Hepatocyte (in vitro differentiated cells): ENCODE data around the gene PTPRN.

Source experiments
- EZH2 ChIP-seq: fragments of 200-600 bp; sonication (generic); IDR thresholded peaks from 2 replicates; pipeline ENCODE4 v1.6.1; 2016; ENCODE audit warnings: antibody characterized with exemption, mild to moderate bottlenecking, borderline replicate concordance
- TF ChIP-seq, protein P1 (sequence below): fragments of 200-600 bp; sonication (generic); IDR thresholded peaks from 2 replicates; pipeline ENCODE4 v1.5.1; 2016; ENCODE audit warnings: antibody characterized with exemption, mild to moderate bottlenecking; ENCODE audit not compliant: poor library complexity

DNA sequence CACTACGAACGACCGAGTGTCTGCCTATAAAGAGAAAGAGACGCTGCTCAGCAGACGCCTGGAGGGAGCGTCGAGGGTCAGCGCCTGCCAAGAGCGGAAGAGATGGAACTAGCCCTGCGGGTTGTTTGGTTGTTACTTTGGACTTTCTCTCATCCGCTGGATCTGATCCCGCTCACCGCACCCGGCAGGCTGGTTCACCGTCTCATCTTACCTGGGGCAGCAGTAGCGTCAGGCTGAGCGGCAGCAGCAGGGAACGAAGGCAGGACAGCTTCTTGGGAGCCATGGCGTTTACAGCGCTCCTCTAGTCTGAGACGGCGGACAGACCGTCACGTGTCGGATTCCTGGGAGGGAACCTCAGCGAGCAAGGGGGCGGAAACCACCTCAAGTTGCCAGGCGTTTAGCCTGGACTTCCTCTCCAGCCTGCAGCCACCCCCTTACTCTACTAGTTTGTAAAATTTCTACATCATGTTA, 65.9 kb downstream of the PTPRN start:
- TF ChIP-seq, protein P1, sequence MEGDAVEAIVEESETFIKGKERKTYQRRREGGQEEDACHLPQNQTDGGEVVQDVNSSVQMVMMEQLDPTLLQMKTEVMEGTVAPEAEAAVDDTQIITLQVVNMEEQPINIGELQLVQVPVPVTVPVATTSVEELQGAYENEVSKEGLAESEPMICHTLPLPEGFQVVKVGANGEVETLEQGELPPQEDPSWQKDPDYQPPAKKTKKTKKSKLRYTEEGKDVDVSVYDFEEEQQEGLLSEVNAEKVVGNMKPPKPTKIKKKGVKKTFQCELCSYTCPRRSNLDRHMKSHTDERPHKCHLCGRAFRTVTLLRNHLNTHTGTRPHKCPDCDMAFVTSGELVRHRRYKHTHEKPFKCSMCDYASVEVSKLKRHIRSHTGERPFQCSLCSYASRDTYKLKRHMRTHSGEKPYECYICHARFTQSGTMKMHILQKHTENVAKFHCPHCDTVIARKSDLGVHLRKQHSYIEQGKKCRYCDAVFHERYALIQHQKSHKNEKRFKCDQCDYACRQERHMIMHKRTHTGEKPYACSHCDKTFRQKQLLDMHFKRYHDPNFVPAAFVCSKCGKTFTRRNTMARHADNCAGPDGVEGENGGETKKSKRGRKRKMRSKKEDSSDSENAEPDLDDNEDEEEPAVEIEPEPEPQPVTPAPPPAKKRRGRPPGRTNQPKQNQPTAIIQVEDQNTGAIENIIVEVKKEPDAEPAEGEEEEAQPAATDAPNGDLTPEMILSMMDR, result no peak
- TF ChIP-seq EZH2, result no peak
